HEK293 (cell line): ENCODE data around the gene PRKG1.

Source experiments
- CTCF ChIA-PET: fragments of 350-600 bp; formaldehyde crosslinking; extraction: SDS; loops from one replicate; lab custom pipeline; 2021; ENCODE audit warnings: antibody characterized with exemption; lab: Yijun Ruan, JAX
- POLR2A ChIA-PET: fragments of 300-600 bp; formaldehyde crosslinking; extraction: SDS; loops from one replicate; lab custom pipeline; 2020; ENCODE audit warnings: antibody characterized with exemption, inconsistent platforms; lab: Yijun Ruan, JAX
- H3K27ac ChIP-seq: fragments of 200-500 bp; sonication (Bioruptor generic); 2 replicates; pipeline ENCODE4 v1.5.1; 2014; ENCODE audit warnings: low read depth, low read length, control low read depth, inconsistent platforms; ENCODE audit errors: extremely low read depth
- H3K36me3 ChIP-seq, 2 experiments: fragments of 200-500 bp in 1 of 2; sonication (Bioruptor generic) in 1 of 2; 1 replicate in 1 of 2; 2 replicates in 1 of 2; pipeline ENCODE4 v1.5.1; 2014 to 2017; ENCODE audit warnings: inconsistent platforms in 2 of 2, low read length in 2 of 2; ENCODE audit not compliant: control insufficient read depth in 2 of 2, insufficient read depth in 1 of 2
- H3K4me1 ChIP-seq: fragments of 200-500 bp; sonication (Bioruptor generic); 2 replicates; pipeline ENCODE4 v1.5.1; 2014; ENCODE audit warnings: mild to moderate bottlenecking, low read length, inconsistent platforms; ENCODE audit not compliant: control insufficient read depth, insufficient read depth
- H3K4me3 ChIP-seq: 2 replicates; pipeline ENCODE4 v1.5.1; 2011; ENCODE audit warnings: low read depth, mild to moderate bottlenecking, control low read depth, low read length, moderate library complexity
- H3K9me3 ChIP-seq: fragments of 200-500 bp; sonication (Bioruptor generic); 2 replicates; pipeline ENCODE4 v1.5.1; 2014; ENCODE audit warnings: low read depth, low read length, inconsistent platforms; ENCODE audit not compliant: control insufficient read depth, insufficient read depth
- KLF10 ChIP-seq: fragments of 450-650 bp; IDR thresholded peaks from 2 replicates; pipeline ENCODE4 v1.5.1; 2018; ENCODE audit warnings: missing biosample characterization, mild to moderate bottlenecking, missing genetic modification characterization
- KLF8 ChIP-seq: fragments of 450-650 bp; formaldehyde crosslinking; IDR thresholded peaks from 2 replicates; pipeline ENCODE4 v1.5.1; 2016; ENCODE audit warnings: missing biosample characterization, missing genetic modification characterization
- SCRT1 ChIP-seq: fragments of 450-650 bp; formaldehyde crosslinking; IDR thresholded peaks from 2 replicates; pipeline ENCODE4 v1.5.1; 2016; ENCODE audit warnings: missing biosample characterization, missing genetic modification characterization, borderline replicate concordance
- SCRT2 ChIP-seq: fragments of 450-650 bp; formaldehyde crosslinking; IDR thresholded peaks from 2 replicates; pipeline ENCODE4 v1.5.1; 2016; ENCODE audit warnings: missing biosample characterization, missing genetic modification characterization
- SETDB1 ChIP-seq: IDR thresholded peaks from one replicate; pipeline ENCODE4 v1.6.1; 2017; ENCODE audit warnings: mild to moderate bottlenecking, low read length, moderate library complexity, mixed read lengths; ENCODE audit not compliant: insufficient read length
- SP2 ChIP-seq: fragments of 450-650 bp; formaldehyde crosslinking; IDR thresholded peaks from 2 replicates; pipeline ENCODE4 v1.5.1; 2016; ENCODE audit warnings: missing biosample characterization, missing genetic modification characterization
- YY1 ChIP-seq: fragments of 450-650 bp; formaldehyde crosslinking; IDR thresholded peaks from 2 replicates; pipeline ENCODE4 v1.5.1; 2018; ENCODE audit warnings: missing biosample characterization, missing genetic modification characterization
- ZBTB1 ChIP-seq: fragments of 450-650 bp; formaldehyde crosslinking; IDR thresholded peaks from 2 replicates; pipeline ENCODE4 v1.5.1; 2016; ENCODE audit warnings: missing biosample characterization, missing genetic modification characterization
- ZBTB10 ChIP-seq: fragments of 450-650 bp; formaldehyde crosslinking; IDR thresholded peaks from 2 replicates; pipeline ENCODE4 v1.5.1; 2016; ENCODE audit warnings: missing biosample characterization, missing genetic modification characterization
- ZBTB20 ChIP-seq: fragments of 450-650 bp; formaldehyde crosslinking; IDR thresholded peaks from 2 replicates; pipeline ENCODE4 v1.5.1; 2016; ENCODE audit warnings: missing biosample characterization, missing genetic modification characterization
- ZBTB21 ChIP-seq: fragments of 450-650 bp; formaldehyde crosslinking; IDR thresholded peaks from 2 replicates; pipeline ENCODE4 v1.5.1; 2017; ENCODE audit warnings: missing biosample characterization, missing genetic modification characterization
- ZBTB44 ChIP-seq: fragments of 450-650 bp; IDR thresholded peaks from 2 replicates; pipeline ENCODE4 v1.5.1; 2018; ENCODE audit warnings: missing biosample characterization, mild to moderate bottlenecking, missing genetic modification characterization
- ZNF239 ChIP-seq: fragments of 450-650 bp; formaldehyde crosslinking; IDR thresholded peaks from 2 replicates; pipeline ENCODE4 v1.5.1; 2016; ENCODE audit warnings: missing biosample characterization, missing genetic modification characterization
- ZNF24 ChIP-seq: fragments of 450-650 bp; formaldehyde crosslinking; IDR thresholded peaks from 2 replicates; pipeline ENCODE4 v1.5.1; 2016; ENCODE audit warnings: missing biosample characterization, missing genetic modification characterization
- ZNF274 ChIP-seq, 2 experiments: fragments of 200-500 bp in 1 of 2; fragments of 450-650 bp in 1 of 2; sonication (Bioruptor generic) in 1 of 2; formaldehyde crosslinking in 1 of 2; IDR thresholded peaks; 2 replicates each; pipeline versions ENCODE4 v1.5.1 to v1.6.1; 2014 to 2016; ENCODE audit warnings: borderline replicate concordance in 1 of 2, inconsistent platforms in 1 of 2, low read length in 1 of 2, missing biosample characterization in 1 of 2, missing genetic modification characterization in 1 of 2
- ZNF292 ChIP-seq: fragments of 450-650 bp; formaldehyde crosslinking; IDR thresholded peaks from 2 replicates; pipeline ENCODE4 v1.5.1; 2016; ENCODE audit warnings: low read depth, missing biosample characterization, missing genetic modification characterization, borderline replicate concordance
- ZNF311 ChIP-seq: fragments of 450-650 bp; formaldehyde crosslinking; IDR thresholded peaks from 2 replicates; pipeline ENCODE4 v1.5.1; 2017; ENCODE audit warnings: missing biosample characterization, missing genetic modification characterization, borderline replicate concordance
- ZNF354C ChIP-seq: fragments of 450-650 bp; formaldehyde crosslinking; IDR thresholded peaks from 2 replicates; pipeline ENCODE4 v1.5.1; 2016; ENCODE audit warnings: missing biosample characterization, missing genetic modification characterization, low read depth, borderline replicate concordance
- ZNF394 ChIP-seq: fragments of 450-650 bp; formaldehyde crosslinking; IDR thresholded peaks from 2 replicates; pipeline ENCODE4 v1.5.1; 2016; ENCODE audit warnings: missing biosample characterization, missing genetic modification characterization, mild to moderate bottlenecking, moderate library complexity, borderline replicate concordance
- ZNF404 ChIP-seq: fragments of 450-650 bp; formaldehyde crosslinking; IDR thresholded peaks from 2 replicates; pipeline ENCODE4 v1.5.1; 2017; ENCODE audit warnings: missing biosample characterization, missing genetic modification characterization
- ZNF510 ChIP-seq: fragments of 450-650 bp; formaldehyde crosslinking; IDR thresholded peaks from 2 replicates; pipeline ENCODE4 v1.5.1; 2018; ENCODE audit warnings: mild to moderate bottlenecking, missing genetic modification characterization, missing biosample characterization; ENCODE audit not compliant: insufficient replicate concordance
- ZNF548 ChIP-seq: fragments of 450-650 bp; formaldehyde crosslinking; IDR thresholded peaks from 2 replicates; pipeline ENCODE4 v1.5.1; 2016; ENCODE audit warnings: missing biosample characterization, missing genetic modification characterization
- ZNF549 ChIP-seq: fragments of 450-650 bp; IDR thresholded peaks from 2 replicates; pipeline ENCODE4 v1.5.1; 2018; ENCODE audit warnings: missing biosample characterization, missing genetic modification characterization, mild to moderate bottlenecking, inconsistent platforms, moderate library complexity
- ZNF600 ChIP-seq: fragments of 450-650 bp; formaldehyde crosslinking; IDR thresholded peaks from 2 replicates; pipeline ENCODE4 v1.5.1; 2016; ENCODE audit warnings: missing biosample characterization, missing genetic modification characterization
- ZNF768 ChIP-seq: fragments of 450-650 bp; formaldehyde crosslinking; IDR thresholded peaks from 2 replicates; pipeline ENCODE4 v1.5.1; 2018; ENCODE audit warnings: missing biosample characterization, mild to moderate bottlenecking, missing genetic modification characterization
- ZNF785 ChIP-seq: fragments of 450-650 bp; formaldehyde crosslinking; IDR thresholded peaks from 2 replicates; pipeline ENCODE4 v1.5.1; 2016; ENCODE audit warnings: missing biosample characterization, missing genetic modification characterization
- ZNF837 ChIP-seq: fragments of 450-650 bp; formaldehyde crosslinking; IDR thresholded peaks from 2 replicates; pipeline ENCODE4 v1.5.1; 2016; ENCODE audit warnings: missing biosample characterization, missing genetic modification characterization
- ZNF843 ChIP-seq: fragments of 450-650 bp; formaldehyde crosslinking; IDR thresholded peaks from 2 replicates; pipeline ENCODE4 v1.5.1; 2016; ENCODE audit warnings: missing biosample characterization, missing genetic modification characterization
- ZSCAN23 ChIP-seq: fragments of 450-650 bp; formaldehyde crosslinking; IDR thresholded peaks from 2 replicates; pipeline ENCODE4 v1.5.1; 2016; ENCODE audit warnings: missing biosample characterization, missing genetic modification characterization

PRKG1 gene

DNA sequence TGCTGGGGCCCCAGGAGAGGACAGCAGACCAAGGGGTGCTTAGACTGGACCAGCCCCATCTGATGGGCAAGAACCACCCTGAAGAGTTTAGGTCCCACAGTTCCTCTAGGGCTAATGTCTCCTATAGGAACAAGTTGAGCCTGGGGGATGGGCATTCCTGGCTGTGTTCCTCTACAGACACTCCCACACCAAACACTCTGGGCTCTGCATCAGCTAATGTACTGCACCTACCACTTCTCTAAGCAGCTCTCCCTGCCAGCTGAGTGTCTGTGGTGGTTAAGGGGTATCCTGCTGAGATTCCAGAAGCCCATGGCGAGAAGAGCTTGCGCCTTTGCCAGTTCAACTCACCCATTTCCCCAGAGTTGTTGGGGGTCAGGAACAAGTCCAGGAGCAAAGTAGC, 909.2 kb downstream of the PRKG1 start (continued):
- TF ChIP-seq ZBTB20 (no peak), ZNF404 (tag by site-specific recombination) (no peak), ZBTB1 (tag by site-specific recombination) (no peak), ZNF768 (no peak)

- CTCF ChIA-PET: no interaction called here
Measured at GRCh38 chr10:51985336-51985735, 911.0 kb downstream of the PRKG1 start.

DNA sequence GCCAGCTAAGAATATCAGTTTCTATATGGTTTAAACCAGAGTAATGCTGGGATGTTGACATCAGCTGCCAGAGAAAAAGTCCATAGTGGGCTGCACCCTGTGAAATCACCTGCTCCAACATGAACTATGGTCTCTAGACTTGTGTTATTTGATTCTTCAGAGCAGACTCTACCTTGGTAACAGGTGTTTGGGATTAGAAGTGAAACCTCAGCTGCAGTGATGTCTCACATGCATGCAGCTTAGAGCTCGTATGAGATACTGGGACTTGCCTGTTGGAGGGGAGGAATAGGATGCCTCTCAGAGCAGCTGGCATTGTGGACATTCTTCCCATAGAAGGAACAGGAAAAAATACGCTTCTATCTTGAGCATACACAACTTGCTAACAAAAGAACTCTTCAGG, 912.2 kb downstream of the PRKG1 start:
- Histone ChIP-seq H3K4me1 (no peaks in the 10 kb centered on the region), H3K36me3 (no peaks in the 10 kb centered on the region), H3K9me3 (no peaks in the 10 kb centered on the region), H3K27ac (no peak overlapping the region), H3K4me3 (no peak overlapping the region)
- ChIA-PET POLR2A (no interaction called here), CTCF (interaction anchor here (0.5 to 1.3 kb wide), 3 partner anchors 8 to 83 kb away, joined by 3 to 4 read pairs (median 4); no protein-coding TSS in a partner anchor)
- TF ChIP-seq SCRT1 (tag by site-specific recombination) (0 out of 2 replicates have a peak, but pooled peaks have one; percentile 32), SCRT2 (tag by site-specific recombination) (peak; percentile 75), ZNF274 (IDR thresholded peaks at IDR 0.05; ENCODE audit: low read length) (no peak), ZNF274 (tag by site-specific recombination; IDR thresholded peaks at IDR 0.05; ENCODE audit: borderline replicate concordance) (no peak)

More at GRCh38 chr10:51985336-51985735, 911.0 kb downstream of the PRKG1 start:
- H3K27ac ChIP-seq: no peak overlapping the region
- H3K4me3 ChIP-seq: no peak overlapping the region
- no peaks in the 10 kb centered on the region for H3K9me3 ChIP-seq
- H3K36me3 ChIP-seq: no peaks in the 10 kb centered on the region
- POLR2A ChIA-PET: no interaction called here
- TF ChIP-seq ZSCAN23 (tag by site-specific recombination) (no peak), ZNF548 (tag by site-specific recombination) (no peak), ZNF600 (no peak), ZBTB21 (tag by site-specific recombination) (no peak), ZBTB10 (tag by site-specific recombination) (no peak), ZNF837 (no peak), ZNF549 (tag by site-specific recombination) (no peak), YY1 (tag by site-specific recombination) (no peak)
- no peaks in the 10 kb centered on the region for H3K4me1 ChIP-seq

DNA sequence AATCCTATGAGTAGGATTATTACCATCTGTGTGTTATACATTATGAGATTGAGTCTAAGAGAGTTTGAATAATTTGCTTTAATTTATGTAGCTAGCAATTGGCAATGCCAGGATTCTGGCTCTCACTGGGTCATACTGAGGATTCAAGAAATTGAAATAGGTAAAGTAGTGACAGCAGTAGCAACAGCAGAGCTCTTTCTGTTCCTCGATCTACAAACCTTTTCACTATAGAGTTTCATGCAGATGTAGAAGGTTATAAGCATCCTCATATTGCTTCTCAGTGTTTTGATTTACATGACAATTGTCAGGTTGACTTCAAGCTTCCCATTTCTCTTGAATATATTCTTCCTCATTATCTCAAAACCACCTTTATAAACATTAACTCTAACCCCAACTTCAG, 919.2 kb downstream of the PRKG1 start:
- Histone ChIP-seq H3K4me1 (no peaks in the 10 kb centered on the region), H3K36me3 (no peaks in the 10 kb centered on the region), H3K9me3 (no peaks in the 10 kb centered on the region), H3K4me3 (no peak overlapping the region), H3K27ac (no peak overlapping the region)
- ChIA-PET POLR2A (no interaction called here), CTCF (interaction anchor here (3.0 kb wide), 1 partner anchor 11 kb away, joined by 15 read pairs; no protein-coding TSS in a partner anchor)
- TF ChIP-seq ZBTB44 (tag by site-specific recombination): no peak
- no peak for TF ChIP-seq ZNF24 (tag by site-specific recombination)
- TF ChIP-seq SCRT2 (tag by site-specific recombination): no peak
- TF ChIP-seq ZNF785 (tag by site-specific recombination): no peak
- no peak for TF ChIP-seq ZNF292 (tag by site-specific recombination)
- no peak for TF ChIP-seq ZNF239 (tag by site-specific recombination)
- TF ChIP-seq SP2: no peak
- no peak for TF ChIP-seq ZNF843 (tag by site-specific recombination)
- no peak for TF ChIP-seq SETDB1
- no peak for TF ChIP-seq ZNF354C (tag by site-specific recombination)
- no peak for TF ChIP-seq ZNF394 (tag by site-specific recombination)
- no peak for TF ChIP-seq KLF10 (tag by site-specific recombination)
- no peak for TF ChIP-seq KLF8 (tag by site-specific recombination)
- no peak for TF ChIP-seq ZNF311 (tag by site-specific recombination)
- TF ChIP-seq ZNF510: no peak
